ENCODE measurements around the gene KRT80.

The KRT80 gene

DNA sequence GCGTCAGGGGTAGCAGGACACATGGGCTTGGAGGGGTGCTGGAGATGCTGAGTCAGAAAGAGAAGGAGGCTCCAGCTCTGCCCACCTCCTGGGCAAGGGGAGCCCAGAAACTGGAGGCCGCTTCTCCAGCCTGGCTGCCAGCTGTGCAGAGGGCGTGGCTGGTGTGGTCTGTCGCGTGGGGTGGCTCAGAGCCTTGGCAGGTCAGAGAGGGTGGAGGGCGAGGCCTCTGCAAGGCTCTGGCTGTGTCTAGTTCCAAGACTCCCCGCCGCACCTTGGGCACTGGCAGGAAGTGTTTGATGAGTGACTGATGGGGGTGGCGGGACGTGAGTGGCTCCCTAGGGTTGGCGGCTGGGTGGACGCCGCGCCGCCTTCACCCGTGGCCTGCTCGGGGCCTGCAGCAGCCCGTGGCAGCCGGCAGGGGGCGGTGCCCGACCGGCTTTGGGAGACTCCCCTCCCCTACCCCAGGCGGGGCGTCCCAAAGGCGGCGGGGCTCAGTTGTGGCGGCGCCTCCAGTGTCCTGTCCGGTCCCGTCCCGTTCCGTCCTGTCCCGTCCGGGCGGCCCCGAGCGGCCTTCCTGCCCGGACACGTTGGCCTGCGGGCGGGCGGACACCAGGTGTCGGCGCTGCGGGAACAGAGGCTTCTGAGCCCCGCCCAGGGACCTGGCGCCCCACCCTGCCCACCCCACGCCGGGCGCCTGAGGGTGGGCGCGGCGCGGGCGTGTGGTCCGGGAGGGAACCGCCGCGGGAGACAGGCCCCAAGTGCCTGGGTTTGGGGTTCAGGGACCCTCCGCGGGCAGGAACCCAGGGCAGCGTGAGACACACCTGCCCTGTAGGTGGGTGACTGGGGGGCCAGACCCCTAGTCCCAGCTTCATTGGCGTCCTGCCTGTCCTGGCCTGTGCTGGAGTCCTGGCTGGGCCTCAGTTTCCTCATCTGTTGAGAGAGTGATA is 39.7 kb downstream of the KRT80 start:
- DNase-seq (ENCODE audit: low read depth) = no peak

DNA sequence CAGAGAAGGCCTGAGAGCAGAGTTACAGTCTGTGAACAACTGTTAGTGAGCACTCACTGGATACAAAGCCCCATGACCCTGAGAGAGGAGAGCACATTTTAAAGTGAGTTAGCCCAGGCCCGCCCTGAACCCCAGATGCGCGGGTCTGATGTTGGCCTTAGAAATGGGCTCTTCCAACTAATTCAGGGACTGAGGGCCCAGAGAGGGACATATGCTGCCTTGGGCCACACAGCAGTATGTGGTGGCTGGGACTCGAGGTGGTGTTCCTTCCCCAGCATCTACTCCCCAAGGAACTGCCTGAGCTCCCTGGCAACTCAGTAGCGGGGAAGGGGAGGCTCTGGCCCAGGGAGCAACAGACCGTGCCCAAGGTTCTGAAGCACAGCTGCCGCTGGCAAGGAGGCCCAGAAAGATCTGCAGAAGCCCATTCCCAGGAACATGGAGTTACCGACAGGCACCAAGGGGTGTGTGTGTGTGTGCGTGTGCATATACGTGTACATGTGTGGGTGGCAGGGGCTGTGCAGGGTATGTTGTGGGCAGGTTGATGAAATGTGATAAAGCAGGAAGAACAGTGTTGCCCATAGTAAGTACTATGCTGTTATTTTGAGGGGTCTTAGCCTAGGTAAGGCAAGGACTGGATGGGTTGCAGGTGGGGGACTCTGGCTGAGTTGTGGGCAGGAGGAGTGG is 40.5 kb downstream of the KRT80 start:
- no peak for DNase-seq (ENCODE audit: low read depth)

DNA sequence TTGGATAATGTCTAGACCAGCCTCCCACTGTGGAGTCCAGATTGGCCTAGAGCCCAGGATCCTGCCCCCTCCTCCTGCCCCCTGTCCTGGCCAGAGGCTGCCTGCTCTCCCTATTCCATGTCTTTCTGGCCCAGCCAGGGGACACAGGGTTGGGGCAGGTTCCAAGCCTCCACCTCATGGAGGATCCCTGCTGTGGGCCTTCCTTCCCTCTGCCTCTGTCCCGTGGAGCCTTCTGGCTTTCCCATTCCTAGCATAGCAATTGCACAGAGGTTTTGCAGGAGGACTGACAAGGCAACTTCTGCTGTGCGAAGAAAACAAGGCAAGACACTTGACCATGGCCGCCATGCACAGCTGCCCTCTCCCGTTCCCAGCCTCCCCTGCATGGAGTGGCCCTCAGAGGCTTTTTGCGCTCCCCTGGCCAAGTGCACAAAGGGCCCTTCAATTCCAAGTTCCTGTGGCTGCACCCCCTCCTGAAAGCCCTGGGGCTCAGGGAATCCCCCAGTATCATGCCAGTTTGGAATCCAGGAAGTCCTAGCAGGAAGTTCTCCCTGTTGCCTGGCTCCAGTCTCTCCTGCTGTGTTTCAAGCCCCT is 42.1 kb downstream of the KRT80 start:
- DNase-seq (ENCODE audit: low read depth) = no peak

DNA sequence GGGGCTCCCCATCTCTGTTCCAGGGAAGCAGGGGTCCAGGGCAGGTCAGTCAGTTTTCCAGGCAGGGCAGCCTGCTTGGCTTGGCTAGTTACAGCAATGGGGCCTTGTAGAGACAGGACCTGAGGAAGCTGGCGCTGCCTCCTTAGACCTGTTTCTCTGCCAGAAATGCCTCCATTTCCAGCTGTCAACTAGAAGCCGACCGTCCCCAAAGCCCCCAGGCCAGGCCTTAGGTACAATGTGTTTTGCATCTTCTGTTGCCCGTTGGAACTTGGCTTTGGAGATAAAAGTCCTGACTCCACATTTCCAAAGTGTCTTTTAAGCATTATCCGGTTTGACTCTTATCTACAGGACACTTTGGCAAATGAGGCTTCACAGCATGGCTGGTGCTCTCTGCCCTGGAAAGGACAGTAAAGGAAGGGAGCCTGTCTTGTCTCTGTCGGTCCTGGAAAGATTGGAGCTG is 42.6 kb downstream of the KRT80 start:
- no peak for DNase-seq (ENCODE audit: low read depth)

DNA sequence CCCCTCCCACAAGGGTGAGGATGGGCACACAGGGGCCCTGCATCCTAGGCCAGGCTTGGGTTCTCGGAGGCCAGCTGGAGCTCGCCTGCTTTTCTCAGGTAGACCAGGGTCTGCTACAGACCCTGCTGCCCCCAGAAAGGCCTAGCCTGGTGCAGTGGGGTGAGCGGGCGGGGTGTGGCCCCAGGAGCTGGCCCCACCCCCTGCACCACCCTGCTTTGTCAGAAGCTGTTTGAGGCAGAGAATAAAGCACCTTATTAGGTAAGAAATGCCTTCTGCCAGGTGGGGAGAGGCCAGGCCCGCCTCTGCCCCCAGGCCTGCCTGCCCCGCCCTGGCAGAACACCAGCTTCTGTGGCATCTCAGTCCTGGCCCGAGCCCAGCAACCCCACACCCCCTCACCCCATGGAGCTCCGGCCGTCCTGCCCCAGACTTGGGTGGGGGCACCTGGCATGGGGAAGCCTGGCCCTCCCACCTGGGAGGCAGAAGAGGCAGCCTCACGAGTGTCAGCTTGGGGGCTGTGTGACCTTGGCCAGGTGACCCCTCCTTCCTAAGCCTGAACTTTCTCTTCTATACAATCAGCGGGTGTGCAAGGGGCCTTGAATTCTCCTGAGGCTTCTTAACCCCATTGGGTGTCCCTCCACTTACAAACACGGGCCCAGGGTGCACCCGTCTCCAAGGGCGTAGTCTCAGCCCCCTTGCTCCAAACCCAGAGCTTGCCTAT is 43.2 kb downstream of the KRT80 start:
- no peak for DNase-seq (ENCODE audit: low read depth)

DNA sequence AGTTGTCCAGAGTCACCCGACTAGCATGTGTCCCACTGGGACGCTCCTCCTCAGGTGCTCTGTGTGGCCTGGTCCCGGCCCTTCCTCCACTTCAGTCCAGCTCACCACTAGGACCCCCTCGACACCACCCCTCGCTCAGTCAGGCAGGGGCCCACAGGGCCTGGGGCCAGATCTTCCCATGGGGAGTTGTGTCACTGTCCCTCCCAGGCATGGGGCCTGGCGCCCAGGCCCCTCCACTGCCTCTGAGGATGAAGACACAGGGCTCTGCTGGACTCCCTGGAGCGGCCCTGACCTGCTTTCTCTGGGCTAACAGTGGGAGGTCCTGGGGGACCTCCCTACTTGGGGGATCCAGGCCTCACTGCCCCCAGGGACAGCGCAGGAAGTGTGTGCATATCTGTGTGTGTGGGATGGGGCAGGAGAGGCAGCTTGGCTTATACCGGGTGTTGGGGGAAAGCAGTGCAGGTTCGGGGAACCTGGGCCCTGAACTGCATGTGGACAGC is 43.8 kb downstream of the KRT80 start:
- DNase-seq (ENCODE audit: low read depth) = no peak

DNA sequence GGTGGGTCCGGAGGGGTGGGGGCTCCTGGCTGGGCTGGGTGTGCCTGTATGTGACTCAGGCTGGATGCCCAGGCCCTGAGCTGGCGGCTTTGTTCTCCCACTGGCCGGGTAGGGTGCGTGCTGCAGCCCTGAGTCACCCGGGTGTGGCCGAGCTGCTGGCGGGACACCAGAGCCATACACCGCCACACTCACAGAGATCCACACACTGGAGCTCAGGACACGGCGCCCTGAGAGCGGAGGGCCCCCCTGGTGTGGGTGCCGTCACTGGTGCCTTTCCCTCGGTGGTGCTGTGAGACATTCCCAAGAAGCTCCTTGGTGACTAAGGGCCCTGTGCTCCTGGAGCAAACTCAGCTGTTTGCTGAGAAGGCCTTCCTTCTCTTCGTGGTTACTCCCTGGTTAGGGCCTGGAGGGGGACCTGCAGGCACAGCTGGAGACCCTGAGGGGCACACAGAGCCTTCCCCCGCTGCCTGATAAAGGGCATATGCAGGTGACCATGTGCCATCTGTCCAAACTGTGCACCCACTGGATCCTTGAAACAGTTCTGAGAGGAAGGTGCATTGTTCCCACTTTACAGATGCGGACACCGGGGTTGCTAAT is 44.3 kb downstream of the KRT80 start:
- peak; percentile 95 for DNase-seq (ENCODE audit: low read depth)

DNA sequence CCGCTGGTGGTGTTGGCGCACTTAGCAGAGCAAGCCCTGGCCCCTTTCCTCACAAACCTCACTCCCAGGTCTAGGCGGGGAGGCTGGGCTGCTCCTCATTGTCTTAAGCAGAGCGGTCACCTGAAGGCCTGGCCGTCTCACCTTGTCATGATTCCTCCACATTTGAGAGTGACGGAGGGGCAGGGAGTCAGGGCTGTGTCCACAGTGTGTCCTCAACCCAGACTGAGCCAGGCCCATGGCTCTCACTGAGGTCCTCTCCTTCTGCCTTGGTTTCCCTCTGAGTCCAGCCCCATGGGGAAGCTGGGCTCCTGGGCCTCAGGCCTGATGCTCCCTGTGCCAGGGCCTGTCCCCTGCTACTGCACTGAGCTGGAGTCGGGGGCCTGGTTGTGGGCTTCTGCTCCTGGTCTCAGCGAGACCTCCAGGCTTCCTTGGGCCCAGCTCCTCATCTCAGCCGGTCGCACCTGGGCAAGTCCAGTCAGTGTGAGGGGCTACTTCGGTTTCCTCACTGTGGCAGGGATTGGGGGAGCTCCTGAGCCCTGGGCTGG is 44.9 kb downstream of the KRT80 start:
- no peak for DNase-seq (ENCODE audit: low read depth)

DNA sequence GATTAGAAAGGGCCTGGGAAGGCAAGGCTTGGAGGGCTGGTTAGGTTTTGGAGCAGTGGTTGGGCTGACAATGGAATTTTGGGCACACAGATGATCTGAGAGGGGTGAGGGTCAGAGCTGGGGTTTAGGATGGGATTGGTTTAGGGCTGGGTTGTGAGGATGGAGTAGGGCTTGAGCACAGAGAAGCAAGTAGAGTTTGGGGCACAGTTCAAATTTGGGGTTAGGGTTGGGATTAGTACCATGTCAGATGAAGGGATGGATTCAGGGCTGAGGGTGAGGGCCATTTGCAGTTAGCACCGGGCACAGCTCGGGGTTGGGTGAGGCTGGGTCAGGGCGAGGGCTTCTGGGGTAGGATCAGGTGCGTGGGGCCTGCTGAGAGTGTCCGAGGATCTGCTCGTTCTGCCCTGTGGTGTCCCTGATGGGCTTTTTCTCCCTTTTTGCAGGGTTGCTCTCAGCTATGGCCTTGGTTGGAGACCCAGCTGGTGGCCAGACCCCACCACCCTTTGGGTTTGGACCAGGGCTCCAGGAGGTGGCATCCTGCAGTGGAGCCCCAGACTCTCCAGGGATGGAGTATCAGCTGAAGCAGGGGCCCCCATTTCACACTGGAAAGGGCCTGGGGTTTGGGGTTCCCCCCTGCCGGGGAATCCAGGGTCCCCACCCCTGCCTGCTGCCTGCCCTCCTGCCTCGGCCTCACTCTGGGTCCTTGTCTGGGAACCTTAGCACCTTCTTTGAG is 45.6 kb downstream of the KRT80 start:
- DNase-seq (ENCODE audit: low read depth) = no peak

DNA sequence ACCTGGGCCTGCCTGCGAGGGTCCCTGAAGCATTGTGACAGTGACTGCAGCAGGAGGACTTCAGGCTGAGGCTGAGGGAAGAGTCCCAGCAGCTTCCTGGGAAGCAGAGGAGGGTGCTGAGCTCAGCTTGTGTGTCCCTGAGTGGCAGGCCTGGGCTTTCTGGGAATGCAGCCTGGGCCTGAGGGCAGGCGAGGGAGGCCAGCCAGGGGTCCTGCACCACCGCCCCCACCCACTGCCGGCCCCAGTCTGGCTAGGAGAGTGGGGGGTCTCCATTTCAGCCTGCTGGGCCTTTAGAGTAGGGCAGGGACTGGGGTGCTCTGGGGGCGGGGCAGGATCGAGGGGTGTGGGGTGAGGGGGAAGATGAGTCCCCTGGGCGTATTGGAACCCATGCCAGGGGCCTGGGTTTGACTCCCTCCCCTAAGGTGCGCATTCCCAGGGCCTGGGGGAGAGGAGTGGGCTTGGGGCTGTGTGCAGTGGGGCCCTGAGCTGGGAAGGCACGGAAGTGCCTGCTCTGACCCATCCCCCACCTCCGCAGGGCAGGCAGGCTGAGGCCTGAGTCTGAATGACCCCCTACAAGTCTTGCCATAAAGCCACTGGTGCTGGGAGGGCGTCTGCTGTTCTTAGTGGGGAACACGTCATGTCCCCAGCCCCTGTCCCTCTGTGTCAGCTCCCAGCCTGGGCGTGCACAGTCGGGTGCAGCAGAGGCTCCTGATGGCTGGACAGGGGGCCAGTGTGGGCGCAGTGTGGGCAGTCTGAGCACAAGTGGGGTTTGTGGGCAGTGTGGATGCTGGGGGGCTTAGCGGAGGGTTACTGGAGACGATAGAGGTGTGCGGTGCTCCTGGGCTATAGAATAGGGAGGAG is 46.4 kb downstream of the KRT80 start:
- no peak for DNase-seq (ENCODE audit: low read depth)

DNA sequence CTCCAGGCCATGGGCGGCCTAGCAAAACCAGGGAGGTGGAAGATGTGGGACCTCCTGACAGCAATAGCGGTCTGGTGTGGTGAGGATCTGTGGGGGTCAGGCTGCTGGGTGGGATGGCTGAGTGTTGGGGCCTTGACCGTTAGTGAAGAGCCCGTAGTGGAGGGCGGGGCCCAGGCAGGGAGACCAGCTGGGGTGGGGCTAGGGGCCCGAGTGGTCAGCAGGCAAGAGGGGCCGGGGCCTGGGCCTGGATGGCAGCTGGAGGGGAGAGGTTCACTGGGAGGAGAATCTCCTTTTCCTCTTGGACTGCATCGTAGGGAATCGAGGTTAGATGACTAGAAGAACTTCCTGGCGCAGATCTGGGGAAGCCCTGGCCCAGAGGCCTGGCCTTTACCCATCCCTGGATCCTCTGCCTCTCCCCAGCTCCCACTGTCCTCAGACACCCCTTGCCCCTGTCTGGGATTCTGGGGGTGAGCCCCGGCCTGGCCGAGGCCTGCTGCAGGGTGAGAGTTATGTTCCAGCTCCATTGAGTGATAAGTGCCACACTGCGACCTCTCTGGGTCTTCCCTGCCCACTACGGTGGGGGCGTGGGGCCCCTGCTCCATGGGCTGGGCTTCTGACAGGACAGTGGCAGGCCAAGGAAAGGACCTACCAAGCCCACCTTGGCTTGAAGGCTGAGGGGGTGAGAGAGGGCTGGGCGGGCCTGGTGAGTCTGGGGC is 47.1 kb downstream of the KRT80 start:
- DNase-seq (ENCODE audit: low read depth) = no peak

DNA sequence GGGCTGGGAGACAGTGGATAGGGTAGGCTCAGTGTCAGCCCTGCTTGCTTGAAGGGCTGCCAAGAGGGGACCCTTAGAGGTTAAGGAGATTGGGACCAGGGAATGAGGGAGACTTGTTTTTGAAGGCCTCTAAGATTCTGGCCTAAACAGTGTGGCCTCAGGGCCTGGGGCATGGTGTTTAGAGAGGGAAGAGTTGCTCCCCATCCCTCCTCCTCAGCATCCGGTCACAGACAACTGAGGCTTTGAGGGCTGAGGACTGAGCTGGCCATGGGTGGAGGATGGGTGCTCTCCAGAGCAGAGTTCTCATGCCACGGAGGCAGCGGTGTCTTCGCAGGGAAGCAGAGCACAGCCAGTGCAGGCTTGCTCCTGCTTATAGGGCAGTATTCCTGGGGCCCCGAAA is 49.4 kb downstream of the KRT80 start:
- DNase-seq (ENCODE audit: low read depth) = no peak

DNA sequence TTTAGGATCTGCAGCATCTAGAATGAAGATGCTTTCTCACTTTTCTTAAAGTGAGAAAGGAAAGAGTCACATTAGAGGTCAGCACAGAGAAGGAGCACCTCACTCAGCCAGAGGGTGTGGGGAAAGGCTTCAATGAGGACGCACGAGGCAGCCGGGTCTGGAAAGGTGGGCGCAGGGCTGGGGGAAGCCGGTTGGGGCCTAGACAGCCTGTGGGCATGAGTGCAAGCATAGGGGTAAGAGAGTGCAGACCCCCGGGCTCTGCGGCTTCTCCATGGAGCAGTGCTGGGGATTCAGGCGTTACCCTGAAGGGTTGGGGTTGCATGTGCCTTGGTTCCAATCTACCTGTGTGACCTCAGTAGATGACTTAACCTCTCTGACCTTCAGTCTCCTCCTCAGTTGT is 49.9 kb downstream of the KRT80 start:
- DNase-seq (ENCODE audit: low read depth) = no peak

DNA sequence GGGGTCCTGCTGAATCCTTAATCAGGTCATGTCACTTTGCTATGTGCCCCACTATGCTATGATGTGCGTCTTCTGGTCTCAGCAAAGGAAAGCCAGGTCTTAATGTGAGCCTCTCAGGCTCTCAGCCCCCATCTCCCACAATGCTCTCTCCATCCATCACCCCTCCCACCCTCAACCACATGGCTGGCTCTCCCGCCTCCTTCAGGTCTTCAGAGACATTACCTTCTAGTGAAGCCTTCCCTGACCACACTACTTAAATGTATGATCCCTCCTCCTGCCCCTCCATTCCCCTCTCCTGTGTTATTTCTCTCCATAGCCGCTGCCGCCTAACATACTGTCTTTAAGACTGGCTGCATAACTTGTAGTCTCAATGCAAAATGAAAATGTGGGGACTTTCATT is 50.5 kb downstream of the KRT80 start:
- DNase-seq (ENCODE audit: low read depth) = no peak

DNA sequence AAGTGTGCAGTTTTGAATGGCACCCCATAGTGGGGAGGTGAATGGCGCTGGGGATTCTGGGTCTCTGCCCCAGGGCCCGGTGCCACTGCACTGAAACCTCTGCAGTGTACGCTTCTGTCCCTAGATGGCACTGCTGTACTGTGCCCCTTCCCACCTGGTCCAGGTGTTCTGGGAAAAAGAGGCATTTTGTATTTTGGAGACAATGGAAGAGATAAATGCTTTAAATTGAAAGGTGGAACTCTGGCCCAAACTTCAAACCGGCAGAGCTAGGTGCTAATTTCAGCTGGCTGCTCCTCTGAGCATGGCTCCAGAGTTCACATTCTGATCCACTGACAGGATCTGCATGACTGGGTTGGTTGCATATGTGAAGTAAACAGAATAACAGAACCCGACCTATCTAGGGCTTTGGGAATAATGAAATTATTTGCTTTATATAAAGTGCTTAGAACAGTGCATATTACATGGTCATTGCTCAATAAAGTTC is 52.2 kb downstream of the KRT80 start:
- DNase-seq (ENCODE audit: low read depth) = no peak

DNA sequence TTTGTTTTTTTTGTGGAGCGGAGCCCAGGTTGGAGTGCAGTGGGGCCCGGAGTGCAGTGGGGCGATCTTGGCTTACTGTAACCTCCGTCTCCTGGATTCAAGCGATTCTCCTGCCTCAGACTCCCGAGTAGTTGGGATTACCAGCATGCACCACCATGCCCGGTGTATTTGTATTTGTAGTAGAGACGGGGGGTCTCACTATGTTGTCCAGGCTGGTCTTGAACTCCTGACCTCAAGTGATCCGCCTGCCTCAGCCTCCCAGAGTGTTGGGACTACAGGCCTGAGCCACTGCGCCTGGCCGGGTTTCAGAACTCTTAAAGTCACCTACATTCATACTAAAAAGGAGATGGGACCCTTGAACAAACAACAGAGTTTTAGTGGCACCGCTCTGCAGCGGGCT is 52.7 kb downstream of the KRT80 start:
- no peak for DNase-seq (ENCODE audit: low read depth)

DNA sequence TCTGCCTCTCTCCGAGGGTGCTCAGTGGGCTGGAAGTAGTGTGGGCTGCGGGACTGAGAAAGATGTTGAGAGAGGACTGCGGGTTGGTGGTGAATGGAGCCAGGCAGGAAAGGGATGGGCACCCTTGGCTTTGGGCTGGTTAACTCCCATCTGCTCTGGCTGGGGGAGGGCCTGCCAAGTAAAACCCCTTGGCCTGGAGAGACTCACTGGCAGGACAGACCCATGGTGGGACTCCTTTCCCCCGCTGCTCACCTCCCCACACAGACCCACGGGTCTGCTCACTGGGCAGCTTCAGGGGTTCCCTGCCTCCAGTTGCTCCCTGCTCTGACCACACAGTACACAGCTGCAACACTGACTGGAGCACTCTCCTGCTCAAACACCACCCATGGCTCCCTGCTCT is 54.1 kb downstream of the KRT80 start:
- DNase-seq (ENCODE audit: low read depth) = no peak

DNA sequence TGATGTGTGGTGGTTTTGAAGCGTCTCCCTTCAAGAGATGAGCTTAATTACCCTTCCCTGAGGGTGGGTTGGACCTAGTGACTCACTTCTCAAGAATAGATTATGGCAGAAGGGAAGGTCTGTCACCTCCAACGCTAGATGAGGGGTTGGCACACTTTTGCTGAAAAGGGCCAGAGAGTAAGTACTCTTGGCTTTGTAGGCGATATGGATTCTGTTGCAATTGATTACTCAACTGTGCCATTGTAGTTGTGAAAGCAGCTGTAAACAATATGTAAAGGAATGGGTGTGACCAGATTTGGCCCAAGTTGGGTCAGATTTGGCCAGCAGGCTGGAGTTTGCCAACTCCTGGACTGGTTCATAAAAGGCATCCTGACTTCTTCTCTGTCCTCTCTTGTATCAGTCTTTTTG is 59.1 kb downstream of the KRT80 start:
- no peak for DNase-seq (ENCODE audit: low read depth)

DNA sequence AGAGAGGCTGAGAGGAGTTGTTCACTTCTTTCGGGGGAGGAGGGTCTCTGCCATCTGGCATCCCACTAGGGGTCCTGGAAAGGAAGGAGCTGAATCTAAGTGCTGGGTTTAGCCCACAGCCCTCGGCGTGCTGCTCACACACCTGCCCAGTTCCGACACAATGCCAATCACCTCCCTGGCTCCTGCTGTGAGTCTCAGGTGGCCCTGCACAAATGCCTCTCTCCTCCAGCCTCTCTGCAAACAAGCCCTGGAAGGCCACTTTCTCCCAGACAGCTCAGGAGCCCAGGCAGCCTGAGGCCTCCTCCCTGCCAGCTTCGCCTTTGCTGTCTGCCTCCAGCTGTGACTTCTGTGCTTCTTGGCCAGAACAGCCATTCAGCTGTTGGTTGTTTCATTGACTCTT is 61.1 kb downstream of the KRT80 start:
- no peak for DNase-seq (ENCODE audit: low read depth)

All from HS-5 (cell line).